ENCODE results near the gene DHCR24.

The DHCR24 gene

DNA sequence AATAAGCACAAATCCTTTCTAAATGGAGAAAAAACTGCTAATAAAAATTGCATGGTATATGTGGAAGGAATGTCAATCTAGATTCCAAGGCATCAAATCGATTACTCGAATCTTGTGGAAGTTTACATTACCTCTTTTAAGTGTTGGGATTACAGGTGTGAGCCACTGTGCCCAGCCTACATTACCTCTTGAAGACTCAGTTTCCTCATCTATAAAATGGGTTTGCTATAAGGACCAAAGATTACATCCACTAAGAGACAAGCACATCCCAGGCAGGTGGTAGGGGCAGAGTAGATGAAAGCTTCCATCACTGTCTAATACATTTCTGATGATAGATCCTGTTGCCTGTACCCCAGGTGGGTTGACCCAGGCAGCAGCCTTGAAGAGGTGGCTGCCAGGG lies 16.1 kb downstream of the DHCR24 start:
- H3K4me3 ChIP-seq (ENCODE audit: low read depth, low read length), result no peak overlapping the region
- TF ChIP-seq, protein P1, sequence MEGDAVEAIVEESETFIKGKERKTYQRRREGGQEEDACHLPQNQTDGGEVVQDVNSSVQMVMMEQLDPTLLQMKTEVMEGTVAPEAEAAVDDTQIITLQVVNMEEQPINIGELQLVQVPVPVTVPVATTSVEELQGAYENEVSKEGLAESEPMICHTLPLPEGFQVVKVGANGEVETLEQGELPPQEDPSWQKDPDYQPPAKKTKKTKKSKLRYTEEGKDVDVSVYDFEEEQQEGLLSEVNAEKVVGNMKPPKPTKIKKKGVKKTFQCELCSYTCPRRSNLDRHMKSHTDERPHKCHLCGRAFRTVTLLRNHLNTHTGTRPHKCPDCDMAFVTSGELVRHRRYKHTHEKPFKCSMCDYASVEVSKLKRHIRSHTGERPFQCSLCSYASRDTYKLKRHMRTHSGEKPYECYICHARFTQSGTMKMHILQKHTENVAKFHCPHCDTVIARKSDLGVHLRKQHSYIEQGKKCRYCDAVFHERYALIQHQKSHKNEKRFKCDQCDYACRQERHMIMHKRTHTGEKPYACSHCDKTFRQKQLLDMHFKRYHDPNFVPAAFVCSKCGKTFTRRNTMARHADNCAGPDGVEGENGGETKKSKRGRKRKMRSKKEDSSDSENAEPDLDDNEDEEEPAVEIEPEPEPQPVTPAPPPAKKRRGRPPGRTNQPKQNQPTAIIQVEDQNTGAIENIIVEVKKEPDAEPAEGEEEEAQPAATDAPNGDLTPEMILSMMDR (IDR thresholded peaks at IDR 0.05; ENCODE audit: low read depth, low read length, missing control alignments), result no peak
- no peak for DNase-seq (ENCODE audit: low read depth)

DNA sequence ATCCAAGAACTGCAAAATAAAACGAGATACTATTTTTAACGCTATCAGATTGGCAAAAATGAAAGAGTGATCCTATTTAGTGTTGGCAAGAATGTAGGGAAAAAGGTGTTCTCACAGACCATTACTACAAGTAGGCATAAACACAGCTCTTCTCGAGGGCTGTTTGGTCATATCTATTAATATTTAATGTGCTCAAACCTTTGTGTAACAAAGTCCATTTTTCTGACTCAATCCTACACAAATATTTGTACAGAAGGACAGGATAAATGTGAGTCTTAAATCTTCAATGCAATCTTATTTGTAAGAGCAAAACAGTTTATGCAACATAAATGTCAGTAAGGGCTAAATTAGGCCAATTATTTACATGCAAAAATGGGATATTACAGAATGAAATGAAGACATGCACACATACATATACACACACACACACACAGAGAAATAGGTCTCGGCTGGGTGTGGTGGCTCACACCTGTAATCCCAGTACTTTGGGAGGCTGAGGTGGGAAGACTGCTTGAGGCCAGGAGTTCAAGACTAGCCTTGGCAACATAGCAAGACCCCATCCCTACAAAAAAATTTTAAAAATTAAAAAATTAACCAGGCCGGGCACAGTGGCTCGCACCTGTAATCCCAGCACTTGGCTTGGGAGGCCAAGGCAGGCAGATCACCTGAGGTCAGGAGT lies 17.7 kb downstream of the DHCR24 start:
- no peak overlapping the region for H3K4me3 ChIP-seq (ENCODE audit: low read depth, low read length)
- DNase-seq (ENCODE audit: low read depth), result no peak
- TF ChIP-seq, protein P1 (IDR thresholded peaks at IDR 0.05; ENCODE audit: low read depth, low read length, missing control alignments), result no peak

DNA sequence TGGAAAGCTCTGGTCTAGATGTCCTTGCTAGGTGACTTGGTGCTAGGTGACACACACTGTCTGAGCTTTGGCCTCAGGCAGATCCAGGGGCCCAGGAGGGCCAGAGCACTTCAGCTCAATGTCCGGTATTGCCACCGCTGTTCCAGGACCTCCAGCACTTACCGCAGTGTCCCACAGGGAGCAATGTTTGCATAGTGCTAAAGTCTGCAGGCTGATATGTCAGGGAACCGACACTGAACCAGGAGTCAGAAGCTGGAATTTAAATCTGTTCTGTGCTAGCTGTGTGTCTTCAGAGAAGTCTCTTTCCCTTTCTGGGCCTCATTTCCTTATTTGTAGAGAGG lies 19.3 kb downstream of the DHCR24 start:
- DNase-seq (ENCODE audit: low read depth), result no peak
- TF ChIP-seq, protein P1 (IDR thresholded peaks at IDR 0.05; ENCODE audit: low read depth, low read length, missing control alignments), result no peak
- H3K4me3 ChIP-seq (ENCODE audit: low read depth, low read length), result no peak overlapping the region

DNA sequence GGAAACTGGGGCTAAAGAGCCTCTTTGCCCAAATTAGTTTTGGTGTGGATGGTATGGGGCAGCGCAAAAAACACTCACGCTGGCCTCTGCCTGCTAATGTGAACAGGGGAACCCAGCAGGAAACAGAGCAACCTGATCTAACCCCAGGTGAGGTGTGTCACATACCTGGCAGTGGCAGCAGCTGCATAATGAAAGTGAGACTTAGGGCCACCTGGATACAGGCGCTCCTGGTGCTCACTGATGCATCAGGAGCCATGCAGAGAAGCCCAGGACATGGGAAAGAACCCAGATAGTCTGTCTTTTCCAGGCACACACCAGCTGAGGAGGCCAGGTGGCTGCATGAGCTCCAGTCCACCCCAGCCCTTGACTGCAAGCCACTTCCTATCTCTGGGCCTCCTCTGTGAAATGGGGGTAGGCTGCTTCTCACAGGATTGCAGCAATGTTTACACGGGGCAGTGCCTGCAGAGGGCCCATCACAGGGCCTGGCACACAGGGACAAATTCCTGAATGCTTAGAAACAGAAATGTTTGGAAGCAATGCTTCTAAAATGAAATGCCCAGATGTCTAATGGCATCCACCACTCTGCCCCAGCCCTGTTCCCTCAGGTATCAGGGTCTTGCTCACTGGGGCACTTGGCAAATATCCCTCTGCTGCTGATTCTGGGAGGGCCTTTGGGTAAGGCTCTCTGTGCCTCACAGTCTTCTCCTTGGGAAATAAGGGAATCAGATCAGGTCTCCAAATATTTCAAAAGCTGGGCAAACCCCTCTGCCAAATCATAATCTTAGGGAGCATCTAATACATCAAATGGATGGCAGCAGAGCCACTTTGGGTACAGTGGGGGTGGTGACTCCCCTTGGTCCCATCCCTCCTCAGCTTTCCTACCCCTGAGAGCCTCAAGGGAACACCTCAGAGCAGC lies 19.9 kb downstream of the DHCR24 start:
- DNase-seq (ENCODE audit: low read depth), result no peak
- TF ChIP-seq, protein P1 (IDR thresholded peaks at IDR 0.05; ENCODE audit: low read depth, low read length, missing control alignments), result no peak
- H3K4me3 ChIP-seq (ENCODE audit: low read depth, low read length), result no peak overlapping the region

DNA sequence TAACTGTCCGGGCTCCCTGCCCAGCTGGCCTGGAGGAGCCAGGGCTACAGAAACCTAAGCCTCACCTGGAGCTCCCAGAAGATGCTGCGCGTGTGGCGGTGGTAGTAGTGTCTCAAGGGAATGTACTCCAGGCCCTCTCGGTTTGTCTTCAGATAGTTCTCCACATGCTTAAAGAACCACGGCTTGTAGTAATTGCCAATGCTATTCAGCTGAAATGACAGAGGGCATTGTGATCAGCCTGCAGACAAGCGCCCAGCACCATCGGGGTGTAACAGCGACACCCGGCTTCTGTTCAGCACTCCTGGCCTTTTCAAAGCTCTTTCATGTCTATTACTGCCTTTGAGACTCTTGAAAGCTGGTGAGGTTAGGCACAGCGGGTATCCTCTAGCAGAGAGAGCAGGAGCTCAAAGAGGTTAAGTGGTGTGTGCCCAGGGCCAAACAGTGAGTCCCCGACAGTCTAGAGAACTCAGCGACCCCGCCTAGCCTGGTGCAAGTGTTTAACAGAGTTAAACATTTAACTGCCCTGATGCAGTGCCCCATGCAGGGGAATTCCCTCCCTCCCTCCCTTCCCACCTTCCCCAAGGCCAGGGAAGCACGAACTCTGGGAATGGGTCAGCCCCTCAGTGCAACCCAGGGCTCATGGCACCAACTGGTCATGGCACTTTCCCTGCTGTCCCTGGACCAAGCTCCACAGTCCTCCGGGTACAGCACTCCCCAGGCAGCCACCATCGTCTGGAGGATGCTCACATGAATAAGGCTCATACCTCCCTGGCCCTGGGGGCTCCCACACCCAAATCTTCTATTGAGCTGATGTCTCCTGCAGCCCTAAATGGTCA lies 21.5 kb downstream of the DHCR24 start:
- TF ChIP-seq, protein P1 (IDR thresholded peaks at IDR 0.05; ENCODE audit: low read depth, low read length, missing control alignments), result no peak
- no peak for DNase-seq (ENCODE audit: low read depth)
- no peak overlapping the region for H3K4me3 ChIP-seq (ENCODE audit: low read depth, low read length)

DNA sequence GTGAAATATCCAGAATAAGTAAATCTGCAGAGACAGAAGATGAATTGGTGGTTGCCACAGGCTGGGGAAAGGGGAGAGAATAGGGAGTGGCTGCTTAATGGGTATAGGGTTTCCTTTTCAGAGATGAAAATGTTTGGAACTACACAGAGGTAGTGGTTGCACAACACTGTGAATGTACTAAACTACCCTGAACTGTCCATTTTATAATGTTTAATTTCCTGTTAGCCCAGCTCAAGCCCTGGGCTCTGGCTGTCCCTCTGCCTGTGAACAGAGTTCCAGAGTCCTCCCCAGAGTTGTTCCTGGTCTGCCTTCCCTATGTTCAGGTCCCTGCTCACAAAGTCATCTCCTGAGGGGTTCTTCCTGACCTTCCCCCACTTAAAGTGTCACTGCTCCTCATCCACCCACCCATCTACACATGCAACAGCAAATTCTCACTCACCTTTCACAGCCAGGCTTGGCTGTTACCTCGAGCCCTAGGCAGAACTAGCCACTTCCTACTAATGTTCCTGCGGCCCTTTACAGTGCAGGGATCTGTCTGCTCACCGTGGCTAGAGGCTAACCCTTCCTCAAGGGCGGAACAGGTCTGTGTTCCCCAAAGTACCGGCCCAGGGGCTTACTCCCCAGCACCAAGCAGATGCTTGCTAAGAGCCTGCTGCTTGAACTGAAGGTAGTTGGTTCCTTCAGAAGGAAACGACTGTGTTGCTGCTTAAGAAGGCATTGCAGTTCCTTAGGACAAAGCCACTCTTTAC lies 22.4 kb downstream of the DHCR24 start:
- no peak for DNase-seq (ENCODE audit: low read depth)
- H3K4me3 ChIP-seq (ENCODE audit: low read depth, low read length), result no peak overlapping the region
- TF ChIP-seq, protein P1 (IDR thresholded peaks at IDR 0.05; ENCODE audit: low read depth, low read length, missing control alignments), result no peak
